Activated CD8-positive, alpha-beta memory T cell treated with anti-CD3 and anti-CD28 coated beads, Interleukin-2, amount 50 U/mL, for 1 hour (primary cell): ENCODE measurements around the gene ZNF248.
"Not testable (repeated sequence)": the region's sequence is repeated elsewhere in the genome, so short reads cannot be mapped to it uniquely, and the experiment has no call there.

Source experiments
- DNase-seq: peaks from one replicate; pipeline ENCODE4 v3.0.0-alpha.2; 2020; ENCODE audit errors: extremely low read depth

ZNF248 gene

DNA sequence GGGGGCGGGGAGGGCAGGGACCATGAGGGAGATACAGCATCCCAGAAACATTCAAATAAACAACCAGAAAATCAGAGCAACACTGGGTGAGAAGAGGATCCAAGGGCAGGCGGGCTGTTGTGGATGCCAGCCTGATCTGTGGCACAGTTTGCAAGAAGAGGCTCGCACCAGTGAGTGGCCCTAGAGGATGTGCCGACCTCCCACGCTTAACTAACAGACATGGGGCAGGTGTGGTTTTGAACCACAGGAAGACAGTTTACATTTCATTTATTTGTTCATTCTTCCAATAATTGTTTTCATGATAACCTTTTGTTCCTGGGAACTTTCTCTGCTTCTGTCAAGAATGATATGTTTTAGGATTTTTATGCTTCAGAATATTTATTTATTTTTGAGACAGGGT is 115.6 kb downstream of the ZNF248 start:
- DNase-seq: no peak

DNA sequence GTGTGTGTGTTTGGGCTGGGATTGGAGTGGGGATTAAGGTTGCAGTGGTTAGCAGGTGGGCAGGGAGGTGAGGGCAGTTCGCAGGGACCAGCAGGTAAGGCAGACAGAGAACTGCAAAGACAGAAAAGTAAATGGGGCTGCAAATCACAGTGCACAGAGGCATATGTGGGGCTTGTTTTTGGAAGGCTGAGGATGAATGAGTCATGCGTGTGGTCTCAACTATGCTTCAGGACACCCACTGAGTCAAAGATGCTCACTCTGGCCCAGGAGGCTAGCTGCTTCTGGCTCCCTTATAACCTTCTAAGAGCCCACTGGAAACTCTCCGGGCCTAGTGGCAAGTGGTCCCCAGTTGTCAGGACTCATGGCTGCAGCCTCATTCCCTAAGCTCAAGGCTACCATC is 118.2 kb downstream of the ZNF248 start:
- DNase-seq: no peak

GRCh38 chr10:37738241-37738640 is 119.2 kb downstream of the ZNF248 start:
- not testable (repeated sequence) for DNase-seq

DNA sequence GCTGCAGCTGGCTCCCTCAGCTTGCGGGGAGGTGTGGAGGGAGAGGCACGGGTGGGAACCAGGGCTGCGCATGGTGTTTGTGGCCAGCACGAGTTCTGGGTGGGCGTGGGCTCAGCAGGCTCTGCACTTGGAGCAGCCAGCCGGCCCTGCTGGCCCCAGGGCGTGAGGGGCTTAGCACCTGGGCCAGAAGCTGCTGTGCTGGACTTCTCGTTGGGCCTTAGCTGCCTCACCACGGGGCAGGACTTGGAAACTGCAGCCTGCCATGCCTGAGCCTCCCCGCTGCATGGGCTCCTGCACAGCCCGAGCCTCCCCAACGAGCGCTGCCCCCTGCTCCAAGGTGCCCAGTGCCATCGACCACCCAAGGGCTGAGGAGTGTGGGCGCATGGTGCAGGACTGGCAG is 120.1 kb downstream of the ZNF248 start:
- DNase-seq: no peak

DNA sequence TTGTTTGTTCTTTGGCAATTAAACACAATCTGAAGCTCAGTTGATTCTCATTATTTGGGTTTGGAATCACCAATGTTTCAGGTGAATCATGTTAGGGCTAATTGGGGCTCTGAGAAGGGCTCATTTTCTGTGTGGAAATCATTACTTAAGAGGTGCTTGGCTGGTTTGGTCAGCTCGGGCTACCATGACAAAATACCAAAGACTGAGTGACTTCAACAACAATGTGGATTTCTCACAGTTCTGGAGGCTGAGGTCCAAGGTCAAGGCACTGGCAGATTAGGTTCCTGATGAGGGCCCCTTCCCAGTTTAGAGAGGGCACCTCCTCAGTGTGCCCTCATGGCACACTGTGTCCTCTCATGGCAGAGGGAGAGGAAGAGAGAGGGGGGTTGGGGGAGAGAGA is 121.3 kb downstream of the ZNF248 start:
- DNase-seq: no peak

- no peak for DNase-seq
These were observed 122.4 kb downstream of the ZNF248 start for GRCh38 chr10:37734971-37735370.
